Activated CD4-positive, alpha-beta T cell treated with anti-CD3 and anti-CD28 coated beads, Interleukin-2, amount 50 U/mL, for 24 hours (primary cell): Measurements from ENCODE around the gene LRP8.
"Not testable (repeated sequence)": the region's sequence is repeated elsewhere in the genome, so short reads cannot be mapped to it uniquely, and the experiment has no call there.

Experiments
- DNase-seq, 2 donors: peaks; one replicate each; pipeline ENCODE4 v3.0.0-alpha.2; 2020; ENCODE audit warnings: low read depth in 1 of 2, low spot score in 1 of 2

The LRP8 gene

GRCh38 chr1:53285969-53286760, 41.7 kb downstream of the LRP8 start:
- no peak for DNase-seq

- no peak for DNase-seq
Measured at GRCh38 chr1:53285546-53285945, 42.3 kb downstream of the LRP8 start.

- DNase-seq, result no peak
Measured at GRCh38 chr1:53284224-53285020, 43.4 kb downstream of the LRP8 start.

GRCh38 chr1:53283156-53283555, 44.7 kb downstream of the LRP8 start:
- not testable (repeated sequence) for DNase-seq

GRCh38 chr1:53281133-53281532, 46.7 kb downstream of the LRP8 start:
- DNase-seq, result no peak

GRCh38 chr1:53280496-53280895, 47.4 kb downstream of the LRP8 start:
- DNase-seq, result no peak

GRCh38 chr1:53279296-53280200, 48.3 kb downstream of the LRP8 start:
- DNase-seq, result no peak

GRCh38 chr1:53278298-53278725, 49.6 kb downstream of the LRP8 start:
- DNase-seq, result peak; percentile 51 to 53

- no peak for DNase-seq
Measured at GRCh38 chr1:53277326-53277725, 50.5 kb downstream of the LRP8 start.

GRCh38 chr1:53276902-53277281, 51.0 kb downstream of the LRP8 start:
- no peak for DNase-seq

GRCh38 chr1:53276153-53276901, 51.5 kb downstream of the LRP8 start:
- no peak for DNase-seq

- no peak for DNase-seq
Measured at GRCh38 chr1:53275566-53275965, 52.3 kb downstream of the LRP8 start.

- no peak for DNase-seq
Measured at GRCh38 chr1:53274541-53275185, 53.2 kb downstream of the LRP8 start.

GRCh38 chr1:53274026-53274425, 53.8 kb downstream of the LRP8 start:
- no peak for DNase-seq

GRCh38 chr1:53273526-53273925, 54.3 kb downstream of the LRP8 start:
- DNase-seq, result no peak

- no peak for DNase-seq
Measured at GRCh38 chr1:53272349-53272748, 55.5 kb downstream of the LRP8 start.

- DNase-seq, result no peak
Measured at GRCh38 chr1:53271446-53272090, 56.3 kb downstream of the LRP8 start.

- no peak for DNase-seq
Measured at GRCh38 chr1:53270873-53271272, 57.0 kb downstream of the LRP8 start.

GRCh38 chr1:53270107-53270506, 57.8 kb downstream of the LRP8 start:
- DNase-seq, result no peak

- DNase-seq, result no peak
Measured at GRCh38 chr1:53267761-53268160, 60.1 kb downstream of the LRP8 start.
